Neural cell (in vitro differentiated cells): ENCODE data around the gene ARHGAP25. TPM values are rescaled to one million over a fixed set of nuclear protein-coding genes. Genes with fewer than 3 reads are reported as not detected.

Experiments
- H2AFZ ChIP-seq: fragments of 200-600, 300-800 bp; sonication (generic), shearing (Covaris generic); 2 replicates; pipeline ENCODE4 v1.6.0; 2014; ENCODE audit warnings: low read depth, mild to moderate bottlenecking, antibody characterized with exemption, low read length, moderate library complexity
- H3F3A ChIP-seq: fragments of 200-600 bp; shearing (Covaris generic); 2 replicates; pipeline ENCODE4 v1.6.1; 2016; ENCODE audit warnings: mild to moderate bottlenecking, moderate library complexity, mixed read lengths, antibody characterized with exemption, low read length; ENCODE audit not compliant: insufficient read depth, poor library complexity, severe bottlenecking
- H3K27ac ChIP-seq: fragments of 200-600, 300-800 bp; sonication (generic), shearing (Covaris generic); 2 replicates; pipeline ENCODE4 v1.5.1; 2014; ENCODE audit warnings: mild to moderate bottlenecking, low read length, moderate library complexity
- H3K27me3 ChIP-seq: fragments of 300-800, 200-600 bp; sonication (generic), shearing (Covaris generic); 2 replicates; pipeline ENCODE4 v1.6.0; 2014; ENCODE audit warnings: mild to moderate bottlenecking, low read depth, low read length, moderate library complexity; ENCODE audit not compliant: insufficient read depth
- H3K36me3 ChIP-seq: fragments of 300-800, 200-600 bp; sonication (generic), shearing (Covaris generic); 2 replicates; pipeline ENCODE4 v1.5.1; 2014; ENCODE audit warnings: mild to moderate bottlenecking, antibody characterized with exemption, low read length, moderate library complexity; ENCODE audit not compliant: insufficient read depth
- H3K4me2 ChIP-seq: fragments of 300-800, 200-600 bp; sonication (generic), shearing (Covaris generic); 2 replicates; pipeline ENCODE4 v1.6.0; 2014; ENCODE audit warnings: mild to moderate bottlenecking, low read length
- H3K4me3 ChIP-seq: fragments of 300-800, 200-600 bp; sonication (generic), shearing (Covaris generic); 2 replicates; pipeline ENCODE4 v1.5.1; 2014; ENCODE audit warnings: mild to moderate bottlenecking, low read length, moderate library complexity
- H3K79me2 ChIP-seq: fragments of 200-600 bp; shearing (Covaris generic); replicated peaks from 2 replicates; pipeline ENCODE4 v1.6.0; 2014; ENCODE audit warnings: mild to moderate bottlenecking, low read length, moderate library complexity; ENCODE audit not compliant: insufficient read depth
- H3K9ac ChIP-seq: fragments of 300-800, 200-600 bp; sonication (generic), shearing (Covaris generic); 2 replicates; pipeline ENCODE4 v1.6.1; 2016; ENCODE audit warnings: mild to moderate bottlenecking, low read length, mixed read lengths
- H3K9me2 ChIP-seq: fragments of 200-600 bp; shearing (Covaris generic); 2 replicates; pipeline ENCODE4 v1.6.1; 2016; ENCODE audit warnings: mild to moderate bottlenecking, low read length, mixed read lengths; ENCODE audit not compliant: insufficient read depth
- H3K9me3 ChIP-seq: fragments of 200-600, 300-800 bp; sonication (generic), shearing (Covaris generic); 2 replicates; pipeline ENCODE4 v1.6.1; 2016; ENCODE audit warnings: mild to moderate bottlenecking, mixed run types, low read length, moderate library complexity, mixed read lengths
- H4K20me1 ChIP-seq: fragments of 200-600 bp; shearing (Covaris generic); 2 replicates; pipeline ENCODE4 v1.6.1; 2016; ENCODE audit warnings: mild to moderate bottlenecking, mixed run types; ENCODE audit not compliant: insufficient read depth
- CTCF ChIP-seq: fragments of 450-650 bp; IDR thresholded peaks from 2 replicates; pipeline ENCODE4 v1.5.1; 2014; ENCODE audit warnings: antibody characterized with exemption, mild to moderate bottlenecking, moderate library complexity; ENCODE audit not compliant: poor library complexity, severe bottlenecking
- EP300 ChIP-seq: fragments of 450-650 bp; conservative IDR thresholded peaks from 2 replicates; pipeline ENCODE4 v1.6.1; 2014; ENCODE audit warnings: antibody characterized with exemption, mild to moderate bottlenecking, moderate library complexity; ENCODE audit not compliant: poor library complexity, severe bottlenecking
- EZH2 ChIP-seq: fragments of 200-600, 300-800 bp; shearing (Covaris generic), sonication (generic); IDR thresholded peaks from 2 replicates; pipeline ENCODE4 v1.6.1; 2014; ENCODE audit warnings: antibody characterized with exemption, low read length, borderline replicate concordance, mild to moderate bottlenecking; ENCODE audit not compliant: insufficient read depth, poor library complexity, severe bottlenecking
- MXI1 ChIP-seq: fragments of 450-650 bp; conservative IDR thresholded peaks from 2 replicates; pipeline ENCODE4 v1.6.1; 2014; ENCODE audit warnings: antibody characterized with exemption, mild to moderate bottlenecking; ENCODE audit not compliant: poor library complexity, severe bottlenecking
- POLR2AphosphoS5 ChIP-seq: IDR thresholded peaks from 2 replicates; pipeline ENCODE4 v1.6.1; 2012
- RAD21 ChIP-seq: fragments of 450-650 bp; conservative IDR thresholded peaks from 2 replicates; pipeline ENCODE4 v1.6.1; 2014; ENCODE audit warnings: antibody characterized with exemption, mild to moderate bottlenecking, moderate library complexity
- REST ChIP-seq: IDR thresholded peaks from 2 replicates; pipeline ENCODE4 v1.6.1; 2012; ENCODE audit warnings: borderline replicate concordance
- SMC3 ChIP-seq: fragments of 450-650 bp; conservative IDR thresholded peaks from 2 replicates; pipeline ENCODE4 v1.6.1; 2014; ENCODE audit warnings: antibody characterized with exemption, mild to moderate bottlenecking, moderate library complexity; ENCODE audit not compliant: poor library complexity
- TAF1 ChIP-seq: IDR thresholded peaks from 2 replicates; pipeline ENCODE4 v1.6.1; 2012; ENCODE audit warnings: low read depth
- polyA plus RNA-seq: library from polyadenylated mRNA; depleted of rRNA; stranded (reverse); fragments of >200 nt; gene quantifications from 2 replicates; pipeline ENCODE4 v1.2.3, GENCODE V29; 2014

ARHGAP25 gene
- polyA plus RNA-seq, 1 donor from 2014 or later: not detected

GRCh38 chr2:68748568-68748967 is 14.0 kb downstream of the ARHGAP25 start:
- Histone ChIP-seq H3K36me3 (no peaks in the 10 kb centered on the region), H3K4me2 (no peak overlapping the region), H3K27ac (no peak overlapping the region), H3K9me2 (no peaks in the 10 kb centered on the region), H3K79me2 (no peaks in the 10 kb centered on the region), H3K4me3 (no peak overlapping the region), H3K9ac (no peak overlapping the region), H4K20me1 (no peaks in the 10 kb centered on the region), H3F3A (no peaks in the 10 kb centered on the region), H3K9me3 (no peaks in the 10 kb centered on the region), H3K27me3 (no peaks in the 10 kb centered on the region), H2AFZ (no peak overlapping the region)
- TF ChIP-seq EP300 (no peak), POLR2AphosphoS5 (no peak), EZH2 (no peak), RAD21 (no peak), CTCF (no peak), MXI1 (no peak), SMC3 (no peak), REST (no peak), TAF1 (no peak)

GRCh38 chr2:68749345-68749744 is 14.7 kb downstream of the ARHGAP25 start:
- Histone ChIP-seq H3K9me3 (no peaks in the 10 kb centered on the region), H4K20me1 (no peaks in the 10 kb centered on the region), H3K27me3 (no peaks in the 10 kb centered on the region), H3K9me2 (no peaks in the 10 kb centered on the region), H3K79me2 (no peaks in the 10 kb centered on the region), H3K4me3 (no peak overlapping the region), H3F3A (no peaks in the 10 kb centered on the region), H3K27ac (no peak overlapping the region), H2AFZ (no peak overlapping the region), H3K9ac (no peak overlapping the region), H3K4me2 (no peak overlapping the region), H3K36me3 (no peaks in the 10 kb centered on the region)
- TF ChIP-seq CTCF (no peak), EP300 (no peak), RAD21 (no peak), MXI1 (no peak), POLR2AphosphoS5 (no peak), TAF1 (no peak), REST (no peak), EZH2 (no peak), SMC3 (no peak)
